ENCODE results near the gene SUGCT.
"Not testable (repeated sequence)": the region's sequence is repeated elsewhere in the genome, so short reads cannot be mapped to it uniquely, and the experiment has no call there.

Gene SUGCT

DNA sequence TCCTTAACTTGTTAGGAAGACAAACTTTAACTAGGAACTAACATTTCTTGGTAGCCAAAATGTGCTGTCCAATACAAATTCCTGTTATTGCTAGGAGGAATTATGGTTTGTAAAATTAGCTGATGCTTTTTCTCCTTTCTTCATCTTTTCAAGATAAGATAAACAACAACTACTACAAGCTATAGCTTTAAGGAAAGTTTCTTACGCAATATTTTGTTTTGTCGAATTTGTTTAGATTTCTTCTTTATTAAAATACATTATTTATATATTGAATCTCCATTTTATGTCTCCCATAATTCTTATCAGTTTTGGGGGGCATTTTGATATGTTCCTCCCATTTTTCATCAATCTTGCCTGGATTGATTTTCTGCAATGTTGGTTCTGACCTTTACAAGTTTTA lies 277.5 kb downstream of the SUGCT start:
- TF ChIP-seq, protein P1, sequence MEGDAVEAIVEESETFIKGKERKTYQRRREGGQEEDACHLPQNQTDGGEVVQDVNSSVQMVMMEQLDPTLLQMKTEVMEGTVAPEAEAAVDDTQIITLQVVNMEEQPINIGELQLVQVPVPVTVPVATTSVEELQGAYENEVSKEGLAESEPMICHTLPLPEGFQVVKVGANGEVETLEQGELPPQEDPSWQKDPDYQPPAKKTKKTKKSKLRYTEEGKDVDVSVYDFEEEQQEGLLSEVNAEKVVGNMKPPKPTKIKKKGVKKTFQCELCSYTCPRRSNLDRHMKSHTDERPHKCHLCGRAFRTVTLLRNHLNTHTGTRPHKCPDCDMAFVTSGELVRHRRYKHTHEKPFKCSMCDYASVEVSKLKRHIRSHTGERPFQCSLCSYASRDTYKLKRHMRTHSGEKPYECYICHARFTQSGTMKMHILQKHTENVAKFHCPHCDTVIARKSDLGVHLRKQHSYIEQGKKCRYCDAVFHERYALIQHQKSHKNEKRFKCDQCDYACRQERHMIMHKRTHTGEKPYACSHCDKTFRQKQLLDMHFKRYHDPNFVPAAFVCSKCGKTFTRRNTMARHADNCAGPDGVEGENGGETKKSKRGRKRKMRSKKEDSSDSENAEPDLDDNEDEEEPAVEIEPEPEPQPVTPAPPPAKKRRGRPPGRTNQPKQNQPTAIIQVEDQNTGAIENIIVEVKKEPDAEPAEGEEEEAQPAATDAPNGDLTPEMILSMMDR (IDR thresholded peaks at IDR 0.05; ENCODE audit: control insufficient read depth, extremely low read depth, insufficient read depth), result no peak
- no peak overlapping the region for H3K4me3 ChIP-seq (ENCODE audit: low read depth, low read length)
- DNase-seq (ENCODE audit: low read depth), result no peak

DNA sequence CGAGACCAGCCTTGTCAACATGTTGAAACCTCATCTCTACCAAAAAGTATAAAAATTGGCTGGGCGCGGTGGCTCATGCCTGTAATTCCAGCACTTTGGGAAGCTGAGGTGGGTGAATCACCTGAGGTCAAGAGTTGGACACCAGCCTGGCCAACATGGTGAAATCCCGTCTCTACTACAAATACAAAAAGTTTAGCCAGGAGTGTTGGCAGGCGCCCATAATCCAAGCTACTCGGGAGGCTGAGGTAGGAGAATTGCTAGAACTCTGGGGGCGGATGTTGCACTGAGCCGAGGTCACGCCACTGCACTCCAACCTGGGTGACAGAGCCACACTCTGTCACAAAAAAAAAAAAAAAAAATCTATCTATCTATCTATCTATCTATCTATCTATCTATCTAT lies 279.9 kb downstream of the SUGCT start:
- DNase-seq (ENCODE audit: low read depth), result not testable (repeated sequence)

DNA sequence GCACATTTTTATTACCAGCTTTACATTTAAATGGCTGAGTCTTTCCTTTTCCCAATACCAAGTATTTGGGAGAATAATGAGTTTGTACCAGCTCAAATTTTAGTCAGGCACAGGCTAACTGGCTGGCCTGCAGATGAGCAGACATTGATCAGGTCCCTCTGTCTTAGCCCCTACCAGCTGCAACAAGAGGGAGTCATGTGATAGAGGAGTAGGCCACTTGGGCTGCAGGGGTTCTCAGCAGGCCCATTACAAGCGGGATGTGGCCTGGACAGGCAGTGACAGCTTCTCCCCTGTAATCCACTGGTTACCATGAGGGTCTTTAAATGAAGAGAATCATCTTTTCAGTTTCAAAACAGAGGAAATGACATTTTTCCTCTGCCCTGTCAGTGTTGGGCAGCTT lies 283.6 kb downstream of the SUGCT start:
- no peak for DNase-seq (ENCODE audit: low read depth)
- no peak overlapping the region for H3K4me3 ChIP-seq (ENCODE audit: low read depth, low read length)
- TF ChIP-seq, protein P1 (IDR thresholded peaks at IDR 0.05; ENCODE audit: control insufficient read depth, extremely low read depth, insufficient read depth), result no peak

More for the DNA sequence above, 279.9 kb downstream of the SUGCT start:
- H3K4me3 ChIP-seq (ENCODE audit: low read depth, low read length), result not testable (repeated sequence)

DNA sequence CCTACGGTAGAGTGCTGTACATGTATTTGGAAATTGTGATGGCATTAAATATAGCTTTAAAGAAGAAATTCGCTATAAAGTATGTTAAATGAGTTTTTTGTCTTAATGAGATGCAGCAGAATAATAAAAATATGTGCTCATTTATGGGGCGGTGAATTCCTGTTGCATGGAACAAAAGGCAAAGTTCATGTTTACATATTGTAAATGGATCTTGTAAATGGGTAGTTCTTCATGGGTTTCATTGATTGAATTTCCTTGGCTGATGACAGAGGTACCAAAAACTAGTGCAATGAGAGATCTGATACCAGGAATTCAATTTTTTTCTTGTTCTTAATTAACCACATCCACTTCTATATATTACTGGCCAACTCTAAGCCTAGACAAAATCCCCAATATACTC lies 284.2 kb downstream of the SUGCT start:
- DNase-seq (ENCODE audit: low read depth), result no peak
- TF ChIP-seq, protein P1 (IDR thresholded peaks at IDR 0.05; ENCODE audit: control insufficient read depth, extremely low read depth, insufficient read depth), result no peak
- H3K4me3 ChIP-seq (ENCODE audit: low read depth, low read length), result no peak overlapping the region

DNA sequence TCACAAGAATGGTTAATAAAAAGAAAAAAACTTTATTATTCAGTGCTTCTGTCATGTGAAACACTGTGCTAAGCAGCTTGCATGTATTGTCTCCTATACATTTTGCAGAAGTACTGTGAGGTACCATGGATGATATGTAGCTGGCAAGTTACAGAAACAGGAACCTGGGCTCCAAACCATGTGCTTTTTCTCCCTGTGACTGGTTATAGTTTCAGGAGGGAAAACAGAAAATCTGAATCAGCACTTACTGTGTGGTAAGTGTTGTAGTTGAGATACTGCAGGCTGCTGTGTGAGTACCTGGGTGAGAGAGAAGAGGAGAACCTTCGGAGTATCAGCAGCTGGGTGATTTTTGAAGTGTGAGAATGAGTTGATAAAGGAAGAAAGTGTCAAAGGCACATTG lies 285.0 kb downstream of the SUGCT start:
- TF ChIP-seq, protein P1 (IDR thresholded peaks at IDR 0.05; ENCODE audit: control insufficient read depth, extremely low read depth, insufficient read depth), result no peak
- H3K4me3 ChIP-seq (ENCODE audit: low read depth, low read length), result no peak overlapping the region
- no peak for DNase-seq (ENCODE audit: low read depth)

DNA sequence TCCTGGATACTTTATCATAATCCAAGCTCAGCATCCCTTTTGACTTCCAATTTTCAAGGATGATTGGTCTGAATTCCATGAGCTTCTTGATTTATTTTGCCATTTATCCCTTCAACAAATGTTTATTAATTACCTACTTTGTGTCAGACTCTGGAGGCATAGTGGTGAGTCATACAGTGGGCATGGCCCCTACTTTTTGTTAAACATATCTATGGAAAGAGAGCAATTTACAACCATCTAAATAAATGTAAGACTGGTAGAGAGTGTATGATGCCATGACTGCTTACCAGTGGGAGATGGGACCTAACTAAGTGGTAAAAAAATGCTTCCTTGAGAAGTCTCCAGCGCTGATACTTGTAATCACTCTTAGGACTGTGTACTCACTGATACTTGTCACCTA lies 286.6 kb downstream of the SUGCT start:
- no peak for DNase-seq (ENCODE audit: low read depth)
- TF ChIP-seq, protein P1 (IDR thresholded peaks at IDR 0.05; ENCODE audit: control insufficient read depth, extremely low read depth, insufficient read depth), result no peak
- no peak overlapping the region for H3K4me3 ChIP-seq (ENCODE audit: low read depth, low read length)

DNA sequence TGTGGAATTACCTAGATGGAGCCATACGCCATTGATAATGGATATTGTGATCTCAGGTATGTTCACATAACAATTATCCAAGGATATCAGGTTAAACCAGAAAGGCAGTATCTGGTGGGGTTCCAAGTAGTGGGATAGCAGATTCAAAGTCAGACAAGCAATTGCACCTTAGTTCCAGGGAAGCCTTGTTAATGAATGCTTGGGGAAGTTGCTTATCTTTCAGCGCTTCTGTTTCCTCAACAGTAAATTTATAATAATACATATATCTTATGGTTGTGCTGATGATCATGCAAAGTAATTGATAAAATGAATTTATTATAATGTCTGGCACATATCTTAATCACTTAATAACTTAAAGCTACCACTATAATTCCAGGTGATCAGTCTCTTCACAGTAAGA lies 290.9 kb downstream of the SUGCT start:
- no peak for DNase-seq (ENCODE audit: low read depth)
- no peak overlapping the region for H3K4me3 ChIP-seq (ENCODE audit: low read depth, low read length)
- TF ChIP-seq, protein P1 (IDR thresholded peaks at IDR 0.05; ENCODE audit: control insufficient read depth, extremely low read depth, insufficient read depth), result no peak

All from LNCaP clone FGC (cell line).